Dermis microvascular lymphatic vessel endothelial cell (primary cell): Measurements from ENCODE around the gene ITPR2. TPM values are rescaled to one million over a fixed set of nuclear protein-coding genes. Genes with fewer than 3 reads are reported as not detected.
"Not testable (repeated sequence)": the region's sequence is repeated elsewhere in the genome, so short reads cannot be mapped to it uniquely, and the experiment has no call there.

Experiments used
- DNase-seq, 2 donors: peaks; one replicate each; pipeline versions ENCODE4 v3.0.0 to v3.0.0-alpha.2; 2010; ENCODE audit warnings: low read depth in 2 of 2
- total RNA-seq: library from RNA; depleted of rRNA; stranded (reverse); fragments of >200 nt; gene quantifications from 2 replicates; pipeline ENCODE4 v1.2.1, GENCODE V29; 2014

The ITPR2 gene
- total RNA-seq, 1 donor from 2014 or later: 28.0 TPM

DNA sequence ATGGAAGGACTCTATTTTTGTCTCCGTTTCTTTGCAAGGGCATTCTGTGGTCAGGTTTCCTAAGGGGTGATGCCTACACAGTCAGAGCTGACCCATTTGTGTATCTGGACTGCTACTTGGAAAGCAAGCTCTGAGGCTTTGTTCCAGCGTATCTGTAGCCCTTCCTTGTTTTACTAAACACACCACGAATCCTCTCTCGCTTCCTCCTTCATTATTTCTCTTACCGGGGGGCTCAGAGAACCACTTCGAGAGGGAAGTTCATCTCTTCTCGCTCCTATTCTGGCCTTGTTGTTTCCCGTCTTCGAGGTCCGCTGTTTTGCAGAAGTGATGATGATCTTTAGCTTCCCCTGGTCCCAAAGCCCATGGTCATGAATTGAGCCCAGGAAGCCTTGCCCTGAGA, 472.9 kb downstream of the ITPR2 start:
- no peak for DNase-seq

DNA sequence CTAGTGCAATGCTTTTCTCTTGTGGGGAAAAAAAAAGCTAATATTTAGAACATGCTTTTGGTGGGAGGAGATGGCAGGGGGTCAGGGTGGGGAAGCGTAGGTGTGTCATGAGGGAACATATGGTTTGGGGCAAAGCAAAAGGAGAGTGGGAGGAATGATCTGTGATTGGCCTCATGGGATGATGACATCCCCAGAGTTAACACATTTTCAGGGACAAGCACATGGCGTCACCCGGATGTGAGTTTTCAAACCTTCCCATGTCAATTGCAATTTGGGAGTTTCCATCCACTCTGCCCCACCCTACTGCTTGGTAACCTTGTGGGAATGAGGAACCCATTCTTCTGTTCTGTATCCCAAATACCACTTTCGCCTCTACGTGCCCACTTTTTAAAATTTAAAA, 473.4 kb downstream of the ITPR2 start:
- no peak for DNase-seq

DNA sequence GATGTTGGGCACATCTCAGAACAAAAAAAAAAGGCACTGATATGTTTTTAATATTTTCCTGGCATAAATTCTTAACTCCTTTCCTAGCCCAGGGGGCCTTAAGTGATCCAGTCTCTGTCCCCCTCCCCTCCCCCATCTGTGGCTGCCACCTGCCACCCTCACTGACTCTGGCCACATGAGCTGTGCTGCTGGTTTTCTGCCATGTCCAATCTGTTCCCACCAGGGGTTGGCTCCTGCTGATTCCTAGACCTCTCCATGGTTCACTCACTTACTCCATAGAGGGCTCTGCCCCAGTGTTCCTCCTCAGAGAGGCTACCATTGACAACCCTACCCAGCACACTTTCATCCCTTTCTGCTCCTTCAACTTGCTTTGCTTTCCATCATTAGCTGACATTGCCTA, 474.3 kb downstream of the ITPR2 start:
- DNase-seq: no peak

DNA sequence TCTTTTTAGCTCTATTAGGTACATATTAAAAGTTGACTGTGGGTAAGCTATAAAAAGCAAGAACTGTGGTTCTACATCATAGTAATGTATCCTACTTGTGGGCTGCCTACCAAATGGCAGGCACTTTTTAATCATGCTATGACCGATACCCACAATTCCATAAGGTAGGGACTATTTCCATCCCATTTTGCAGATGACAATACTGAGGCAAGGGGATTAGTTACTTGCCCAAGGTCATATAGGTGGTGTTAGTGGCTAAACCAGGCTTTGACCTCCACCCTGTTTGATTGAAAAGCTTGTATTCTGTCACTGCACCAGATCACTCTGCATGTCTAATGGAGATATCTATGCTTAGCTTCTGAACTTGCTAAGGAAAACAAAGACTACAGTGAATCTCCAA, 485.7 kb downstream of the ITPR2 start:
- no peak for DNase-seq

DNA sequence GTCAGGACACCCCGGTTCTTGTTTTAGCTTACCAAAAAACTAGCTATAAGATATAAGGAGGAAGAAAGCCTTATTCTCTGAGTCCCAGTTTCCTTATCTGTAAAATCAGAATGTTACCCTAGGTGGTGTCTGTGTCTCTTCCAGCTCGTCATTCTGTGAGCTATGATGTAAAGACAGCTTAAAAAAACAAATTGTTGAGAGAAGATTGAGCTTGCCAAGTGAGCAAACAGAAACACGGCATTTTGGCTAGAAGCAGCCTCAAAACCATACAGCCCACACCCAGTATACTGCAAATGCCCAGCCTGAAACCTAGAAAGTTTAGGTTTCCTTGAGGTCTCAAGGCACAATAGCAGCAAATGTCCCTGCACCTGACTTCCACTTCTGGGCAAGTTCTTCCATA, 486.3 kb downstream of the ITPR2 start:
- no peak for DNase-seq

DNA sequence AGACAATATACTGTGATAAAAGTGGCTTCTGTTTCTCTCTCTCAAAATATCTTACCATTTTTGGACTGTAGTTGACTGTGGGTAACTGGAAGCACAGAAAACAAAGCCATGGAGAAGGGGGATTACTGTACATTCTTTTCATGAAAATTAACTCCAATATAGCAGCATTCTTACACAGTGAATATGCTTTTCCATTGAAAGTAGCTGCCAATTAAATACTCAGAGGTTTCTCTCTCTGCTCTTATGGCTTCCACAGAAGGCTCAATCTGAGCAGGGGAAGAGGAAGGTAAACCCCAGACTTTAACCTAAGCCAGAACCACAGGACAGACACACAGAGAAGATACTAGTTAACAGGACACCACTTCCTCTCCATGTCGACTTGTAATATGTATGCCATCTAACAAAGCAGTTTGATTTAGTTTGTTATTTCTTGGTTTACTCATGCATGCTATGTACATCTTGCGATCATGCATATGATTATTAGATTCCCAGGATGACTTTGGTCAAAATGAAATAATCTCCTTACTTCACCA, 487.5 kb downstream of the ITPR2 start:
- no peak for DNase-seq

DNA sequence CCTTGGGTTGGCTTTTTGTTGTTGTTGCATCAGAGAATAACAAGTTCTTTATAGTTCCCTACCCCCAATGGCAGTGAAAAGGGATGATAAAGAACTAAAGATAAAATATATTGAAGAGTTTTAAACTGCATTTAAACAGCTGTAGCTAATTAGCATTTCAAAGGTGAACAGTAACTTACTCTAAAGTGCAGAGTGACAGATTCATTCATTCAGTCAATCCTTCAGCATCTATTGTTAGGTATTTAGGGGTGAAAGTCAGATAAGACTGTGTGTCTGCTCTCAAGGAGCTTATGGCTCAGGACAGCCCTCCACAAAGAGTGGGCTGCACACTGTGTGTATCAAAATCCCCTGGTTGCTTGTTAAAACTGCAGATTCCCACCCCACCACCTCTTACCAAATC, 491.5 kb downstream of the ITPR2 start:
- DNase-seq: no peak

DNA sequence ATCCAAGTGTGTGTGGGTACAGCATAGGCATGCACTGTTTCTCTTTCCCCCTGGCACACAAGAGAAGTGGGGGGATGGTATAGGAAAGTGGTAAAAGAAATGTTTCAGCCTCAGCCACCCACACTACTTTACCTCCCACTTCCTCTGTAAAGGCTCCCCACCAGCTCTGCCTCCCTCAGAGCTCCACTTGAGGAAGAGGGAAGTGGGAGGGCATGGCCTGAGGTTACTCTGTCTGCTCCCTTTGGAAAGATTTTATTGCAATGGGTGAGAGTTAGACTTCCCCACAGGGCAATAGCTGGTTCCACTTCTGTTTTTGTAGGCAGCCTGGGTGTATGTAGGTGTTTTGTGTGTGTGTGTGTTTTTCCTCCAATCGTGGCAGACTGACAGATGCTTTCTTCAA, 492.3 kb downstream of the ITPR2 start:
- no peak for DNase-seq

DNA sequence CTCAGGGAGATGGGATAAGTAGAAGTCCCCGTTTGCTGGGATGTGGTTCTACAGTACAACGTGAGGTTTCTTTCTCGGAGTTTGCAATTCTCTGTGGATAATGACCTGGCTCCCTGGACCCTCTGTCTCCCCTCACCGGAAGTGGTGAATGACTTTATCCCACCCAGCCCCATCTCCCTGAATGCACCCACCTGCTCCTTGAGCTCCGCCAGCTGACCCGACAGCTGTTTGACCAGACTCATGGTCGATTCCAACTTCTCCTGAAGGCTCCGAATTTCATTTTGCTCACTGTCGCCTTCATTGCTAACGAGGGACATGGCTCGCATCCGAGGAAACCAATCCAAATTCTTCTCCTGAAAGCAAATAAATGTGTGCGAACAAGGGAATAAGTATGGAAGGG, 493.0 kb downstream of the ITPR2 start:
- no peak for DNase-seq

DNA sequence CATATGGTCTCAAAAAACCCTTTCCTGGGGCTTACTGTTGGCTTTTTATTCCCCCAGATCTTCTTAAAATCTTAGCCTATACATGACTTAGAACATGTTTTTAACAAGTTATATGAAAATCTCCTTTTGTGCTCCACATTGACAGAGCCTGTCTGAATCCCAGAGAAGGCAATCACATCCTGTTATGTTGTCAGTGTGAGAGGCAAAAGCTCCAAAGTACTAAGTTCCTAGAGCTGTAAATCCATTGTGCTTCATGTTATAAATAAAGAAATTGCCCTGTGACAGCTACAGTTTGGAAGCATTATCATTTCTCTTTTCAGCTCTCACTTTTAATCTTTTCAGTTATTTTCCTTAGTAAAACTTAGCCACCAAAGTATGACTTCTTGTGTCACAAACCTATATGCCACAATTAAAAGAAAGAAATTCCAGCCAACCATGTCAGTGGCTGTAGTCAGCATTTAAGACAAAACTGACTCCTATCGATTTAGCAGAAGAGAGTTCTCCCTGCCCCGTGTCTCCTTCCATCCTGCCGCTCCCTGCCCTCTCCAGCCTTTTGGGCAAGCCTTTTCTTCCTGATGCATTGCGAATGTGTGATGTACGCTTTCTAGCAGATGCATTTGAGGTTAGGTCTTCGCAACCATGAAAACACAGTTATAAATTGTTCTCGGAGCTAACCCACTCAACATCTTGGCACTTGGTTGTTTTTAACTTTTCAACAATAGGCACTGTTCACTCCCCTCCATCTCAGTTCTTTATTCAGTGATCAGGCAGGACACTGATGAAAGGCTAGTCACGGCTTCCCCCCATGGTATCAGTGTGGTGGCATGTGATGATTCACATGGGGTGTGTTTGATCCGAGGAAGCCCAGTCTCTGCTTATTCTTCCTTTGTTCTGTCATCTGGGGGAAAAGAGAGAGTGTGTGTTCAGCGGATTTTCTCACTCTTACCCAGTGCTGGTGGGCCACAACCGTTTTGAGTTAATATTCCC, 494.1 kb downstream of the ITPR2 start:
- peak; percentile 55 to 81 for DNase-seq

DNA sequence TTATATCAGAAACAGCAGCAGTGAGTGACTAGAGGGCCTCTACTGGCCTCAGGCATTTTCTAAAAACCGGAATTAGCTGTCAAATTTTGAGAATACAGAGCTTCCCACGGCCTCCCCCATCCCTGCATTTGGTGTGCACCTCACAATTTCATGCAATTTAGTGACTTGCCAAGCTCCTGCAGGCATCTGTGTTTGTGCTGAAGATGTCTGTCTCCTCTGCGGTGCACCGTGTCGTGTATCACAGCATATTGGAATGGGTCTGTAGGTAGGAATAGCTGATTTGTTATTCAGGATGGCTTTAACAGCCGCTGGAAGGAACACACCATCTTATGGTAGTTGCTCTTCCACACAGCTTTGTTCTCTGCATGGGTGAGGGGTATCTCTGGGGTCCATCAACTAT, 497.3 kb downstream of the ITPR2 start:
- no peak for DNase-seq

DNA sequence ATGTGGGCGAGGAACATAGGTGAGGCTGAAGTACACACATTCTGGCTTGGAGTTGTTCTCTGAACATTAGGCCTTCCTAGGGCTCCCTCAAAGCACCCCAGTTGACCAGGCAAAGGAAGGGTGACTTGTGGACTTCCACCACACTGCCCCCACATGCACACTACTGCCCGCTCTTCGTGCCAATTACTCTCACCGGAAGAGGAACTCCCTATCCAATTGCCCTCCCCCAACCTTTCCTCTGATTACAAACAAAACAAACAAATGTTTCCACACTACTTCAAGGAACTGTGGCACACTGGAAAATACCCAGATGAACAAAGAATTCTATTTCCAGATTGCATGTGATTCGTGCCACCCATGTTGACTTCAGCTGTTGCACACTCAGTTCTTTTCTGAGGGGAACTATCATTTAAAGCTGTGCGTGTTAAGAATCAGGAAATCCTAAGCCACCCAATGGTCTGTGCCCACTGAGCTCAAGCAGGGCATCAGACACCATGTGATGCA, 498.3 kb downstream of the ITPR2 start:
- DNase-seq: no peak

DNA sequence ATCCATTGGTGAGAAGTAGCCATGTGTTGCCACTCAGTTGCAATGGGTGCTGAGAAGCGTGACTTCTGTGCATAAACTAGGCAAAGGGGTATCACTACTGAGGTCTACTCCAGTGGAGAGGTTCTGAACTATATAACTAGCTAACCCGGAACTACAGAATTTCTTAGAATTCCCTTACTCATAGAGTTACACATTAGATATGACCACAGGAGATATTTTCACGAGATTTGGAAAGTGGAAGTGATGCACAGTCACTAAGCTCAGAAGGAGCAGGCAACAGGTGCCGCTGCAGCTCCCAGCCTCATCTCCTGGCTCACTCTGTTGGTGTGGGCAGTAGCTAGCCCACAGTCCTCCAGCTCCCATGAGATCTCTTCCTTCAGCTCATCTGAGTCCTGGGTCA, 501.0 kb downstream of the ITPR2 start:
- no peak for DNase-seq

DNA sequence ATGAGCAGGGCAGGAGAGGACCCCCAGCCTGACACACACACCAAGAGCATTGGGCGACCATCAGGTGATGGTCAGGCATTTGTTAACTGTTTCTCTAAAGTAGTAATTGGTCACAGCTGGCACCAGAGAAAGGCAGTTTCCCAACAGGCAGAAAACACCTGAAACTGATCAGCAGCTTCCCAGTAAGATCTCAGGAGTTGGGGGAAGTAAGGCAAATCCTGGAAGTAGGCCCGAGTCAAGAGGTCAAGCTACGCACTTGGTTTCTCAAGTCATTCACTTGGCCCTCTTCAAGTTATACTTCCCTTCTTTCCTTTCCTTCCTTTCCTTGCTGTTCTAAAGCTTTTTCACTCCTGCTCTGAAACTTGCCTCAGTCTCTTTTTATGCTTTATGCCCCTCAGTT, 501.9 kb downstream of the ITPR2 start:
- DNase-seq: no peak

DNA sequence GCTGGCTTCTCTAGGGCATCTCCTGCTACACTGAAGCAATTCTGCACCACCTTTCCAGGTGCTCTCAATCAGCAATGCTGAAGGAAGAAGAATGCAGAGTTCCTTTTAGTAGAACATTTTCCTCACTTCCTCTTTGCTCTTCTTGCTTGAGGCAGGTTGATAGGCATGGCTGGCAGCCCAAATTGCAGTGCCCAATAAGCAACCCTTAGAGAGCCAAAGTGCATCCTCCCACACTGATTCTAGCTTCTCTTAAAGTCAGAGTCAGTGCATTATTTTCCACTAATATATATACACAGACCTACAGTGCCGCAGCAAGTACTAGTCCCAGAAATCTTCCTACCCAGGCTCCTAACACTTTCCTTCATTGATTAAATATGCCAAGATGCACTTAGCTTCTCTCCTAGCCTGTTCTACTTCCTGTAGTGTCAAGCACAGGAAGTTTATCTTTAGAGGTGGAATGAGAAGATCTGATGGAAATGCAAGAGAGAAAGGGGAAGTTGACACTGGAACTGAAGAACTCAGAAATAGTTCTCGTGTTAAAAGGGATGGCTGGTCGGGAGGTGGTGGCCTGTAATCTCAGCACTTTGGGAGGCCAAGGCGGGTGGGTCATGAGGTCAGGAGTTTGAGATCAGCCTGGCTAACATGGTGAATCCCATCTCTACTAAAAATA, 504.9 kb downstream of the ITPR2 start:
- DNase-seq: no peak

DNA sequence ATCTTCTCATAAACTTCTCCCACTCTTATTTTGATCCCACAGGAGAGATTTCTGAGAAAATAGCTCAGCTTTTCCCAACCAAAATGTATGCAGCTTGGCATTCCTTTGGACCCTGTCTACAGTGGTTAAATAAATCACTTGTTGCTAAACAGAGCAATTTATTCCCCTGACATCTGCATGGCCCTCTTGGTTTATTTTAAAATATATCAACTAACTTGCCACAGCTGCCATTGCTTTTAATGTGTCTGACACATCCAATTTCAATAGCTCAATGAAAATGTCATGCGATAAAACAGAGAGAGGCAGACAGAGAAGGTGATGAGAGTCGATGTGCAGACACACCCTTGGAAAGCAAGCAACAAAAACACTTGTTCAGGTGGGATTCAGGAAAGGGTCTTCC, 509.3 kb downstream of the ITPR2 start:
- DNase-seq: no peak

DNA sequence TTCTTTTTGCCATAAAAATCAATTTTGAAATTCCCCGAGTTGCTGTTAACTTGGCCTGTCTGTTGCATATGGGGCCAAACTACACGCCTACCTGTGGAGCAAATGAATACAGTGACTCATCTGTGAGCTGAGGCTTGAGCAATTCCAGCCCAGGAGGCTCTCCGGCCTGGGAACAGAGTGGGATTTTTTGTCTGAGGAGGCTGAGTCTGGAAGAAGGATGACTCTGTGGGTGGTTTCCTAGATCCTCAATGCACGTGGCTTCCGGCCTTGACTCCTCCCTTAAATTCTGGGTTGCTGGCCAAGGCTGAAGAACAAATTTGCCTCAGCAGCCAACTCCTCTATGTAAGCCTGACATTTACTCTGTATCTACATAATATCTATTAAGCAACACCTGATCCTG, 513.5 kb downstream of the ITPR2 start:
- DNase-seq: peak in 1 of 2 donors; percentile 60

DNA sequence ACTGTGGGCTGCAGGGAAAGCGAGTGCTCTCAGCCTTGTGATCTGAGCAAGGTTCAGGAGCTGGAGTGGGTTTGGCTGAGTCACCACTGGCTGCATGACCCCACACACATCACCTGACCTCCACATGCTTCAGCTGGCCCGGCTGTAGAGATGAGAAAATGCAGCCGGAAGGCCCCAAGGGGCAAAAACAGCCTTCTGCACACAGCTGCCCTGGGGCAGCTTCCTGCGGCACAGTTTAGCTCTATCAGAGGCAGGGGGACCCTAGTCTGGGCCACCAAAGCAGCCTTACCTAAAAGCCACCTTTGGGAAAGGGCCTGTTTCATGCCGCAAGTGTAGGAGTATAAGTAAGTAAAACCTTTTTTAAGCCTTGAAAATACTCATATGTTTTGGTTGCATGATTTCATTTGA, 514.3 kb downstream of the ITPR2 start:
- DNase-seq: peak; percentile 54 to 82

DNA sequence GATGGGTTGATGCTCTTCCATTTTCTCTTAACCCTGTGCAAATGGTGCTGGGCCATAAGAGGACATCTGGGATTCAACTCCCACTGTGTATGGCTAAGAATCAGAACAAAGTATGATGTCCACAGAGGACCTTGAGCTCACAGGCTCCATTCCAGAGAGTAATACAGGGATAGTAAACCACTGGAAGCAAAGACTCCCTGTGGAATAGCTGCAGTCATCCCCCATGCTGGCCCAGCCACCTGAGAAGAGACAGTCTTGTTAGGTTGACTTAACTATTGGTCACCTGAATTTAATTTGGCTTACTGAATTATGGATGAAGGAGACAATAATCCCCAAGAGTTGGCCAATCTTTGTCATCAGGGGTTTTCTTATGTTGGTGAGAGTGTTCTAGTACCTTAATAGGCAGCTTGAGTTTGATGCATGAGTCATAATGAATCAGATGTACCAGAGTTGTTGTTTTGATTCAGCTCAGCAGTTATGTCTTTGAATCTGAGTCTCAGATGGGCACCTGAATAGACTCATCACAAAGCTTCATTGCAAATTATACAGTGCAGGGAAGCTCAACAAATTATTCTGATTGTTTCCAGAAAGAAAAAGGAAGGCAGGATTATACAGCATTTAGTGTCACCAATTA, 514.9 kb downstream of the ITPR2 start:
- peak in 1 of 2 donors; percentile 83 for DNase-seq

DNA sequence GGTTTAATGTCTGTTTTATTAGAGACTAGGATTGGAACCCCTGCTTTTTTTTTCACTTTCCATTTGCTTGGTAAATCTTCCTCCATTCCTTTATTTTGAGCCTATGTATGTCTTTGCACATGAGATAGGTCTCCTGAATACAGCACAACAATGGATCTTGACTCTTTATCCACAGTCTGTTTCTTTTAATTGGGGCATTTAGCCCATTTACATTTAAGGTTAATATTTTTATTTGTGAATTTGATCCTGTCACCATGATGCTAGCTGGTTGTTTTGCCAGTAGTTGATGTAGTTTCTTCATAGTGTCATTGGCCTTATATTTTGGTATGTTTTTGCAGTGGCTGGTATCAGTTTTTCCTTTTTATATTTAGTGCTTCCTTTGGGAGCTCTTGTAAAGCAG, 518.9 kb downstream of the ITPR2 start:
- DNase-seq: not testable (repeated sequence)

DNA sequence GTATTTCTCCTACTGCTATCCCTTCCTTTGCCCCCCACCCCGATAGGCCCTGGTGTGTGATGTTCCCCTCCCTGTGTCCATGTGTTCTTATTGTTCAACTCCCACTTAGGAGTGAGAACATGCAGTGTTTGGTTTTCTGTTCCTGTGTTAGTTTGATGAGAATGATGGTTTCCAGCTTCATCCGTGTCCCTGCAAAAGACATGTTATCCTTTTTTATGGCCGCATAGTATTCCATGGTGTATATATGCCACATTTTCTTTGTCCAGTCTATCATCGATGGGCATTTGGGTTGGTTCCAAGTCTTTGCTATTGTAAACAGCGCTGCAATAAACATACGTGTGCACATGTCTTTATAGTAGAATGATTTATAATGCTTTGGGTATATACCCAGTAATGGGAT, 522.5 kb downstream of the ITPR2 start:
- not testable (repeated sequence) for DNase-seq

DNA sequence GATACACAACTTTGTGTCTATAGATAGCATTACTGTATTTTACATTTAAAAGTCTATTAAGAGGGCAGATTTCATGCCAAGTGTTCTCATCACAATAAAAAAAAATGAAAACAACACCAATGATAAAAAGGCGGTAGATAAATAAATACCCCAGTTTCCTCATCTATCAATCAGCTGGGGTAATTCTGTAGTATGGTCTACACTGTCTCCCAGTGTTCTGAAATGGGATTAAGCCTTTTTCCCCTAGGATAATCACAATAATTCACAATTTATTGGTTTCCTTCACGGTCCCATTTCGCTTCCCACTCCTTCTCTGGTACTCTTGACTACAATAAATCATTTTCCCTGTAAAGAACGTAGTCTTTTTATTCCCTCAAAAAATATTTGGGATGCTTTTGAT, 523.4 kb downstream of the ITPR2 start:
- DNase-seq: no peak
